Measurements from ENCODE around the gene ATRNL1.

The ATRNL1 gene

GRCh38 chr10:115125505-115125904 lies 32.3 kb downstream of the ATRNL1 start:
- no peak for DNase-seq (ENCODE audit: low spot score)
- in situ Hi-C loops (cut with MboI; ENCODE audit: low sequenced_read_pairs, unreplicated experiment), result loop anchor here (10.0 to 25.0 kb wide), 2 partner anchors 251 to 838 kb away; no protein-coding TSS in a partner anchor
- no peak for TF ChIP-seq CTCF (IDR thresholded peaks at IDR 0.05; ENCODE audit: borderline replicate concordance, control extremely low read depth, extremely low read depth, insufficient read depth, missing control alignments)

- peak; percentile 16 for TF ChIP-seq CTCF (IDR thresholded peaks at IDR 0.05; ENCODE audit: borderline replicate concordance, control extremely low read depth, extremely low read depth, insufficient read depth, missing control alignments)
- in situ Hi-C loops (cut with MboI; ENCODE audit: low sequenced_read_pairs, unreplicated experiment), result loop anchor here (10.0 to 25.0 kb wide), 2 partner anchors 255 to 842 kb away; no protein-coding TSS in a partner anchor
- peak; percentile 12 for DNase-seq (ENCODE audit: low spot score)
These were observed 36.6 kb downstream of the ATRNL1 start for GRCh38 chr10:115129752-115130151.

- TF ChIP-seq CTCF (IDR thresholded peaks at IDR 0.05; ENCODE audit: borderline replicate concordance, control extremely low read depth, extremely low read depth, insufficient read depth, missing control alignments), result no peak
- no peak for DNase-seq (ENCODE audit: low spot score)
- in situ Hi-C loops (cut with MboI; ENCODE audit: low sequenced_read_pairs, unreplicated experiment), result loop anchor here (25.0 kb wide), 1 partner anchor 849 kb away; no protein-coding TSS in a partner anchor
These were observed 43.5 kb downstream of the ATRNL1 start for GRCh38 chr10:115136616-115137015.

- peak; percentile 19 for TF ChIP-seq CTCF (IDR thresholded peaks at IDR 0.05; ENCODE audit: borderline replicate concordance, control extremely low read depth, extremely low read depth, insufficient read depth, missing control alignments)
- peak; percentile 13 for DNase-seq (ENCODE audit: low spot score)
- in situ Hi-C loops (cut with MboI; ENCODE audit: low sequenced_read_pairs, unreplicated experiment), result loop anchor here (25.0 kb wide), 1 partner anchor 854 kb away; no protein-coding TSS in a partner anchor
These were observed 48.1 kb downstream of the ATRNL1 start for GRCh38 chr10:115141254-115141653.

GRCh38 chr10:115157357-115157756 lies 64.2 kb downstream of the ATRNL1 start:
- no peak for TF ChIP-seq CTCF (IDR thresholded peaks at IDR 0.05; ENCODE audit: borderline replicate concordance, control extremely low read depth, extremely low read depth, insufficient read depth, missing control alignments)
- no peak for DNase-seq (ENCODE audit: low spot score)
- in situ Hi-C loops (cut with MboI; ENCODE audit: low sequenced_read_pairs, unreplicated experiment), result loop anchor here (25.0 kb wide), 1 partner anchor 255 kb away; no protein-coding TSS in a partner anchor

GRCh38 chr10:115163129-115163528 lies 70.0 kb downstream of the ATRNL1 start:
- TF ChIP-seq CTCF (IDR thresholded peaks at IDR 0.05; ENCODE audit: borderline replicate concordance, control extremely low read depth, extremely low read depth, insufficient read depth, missing control alignments), result no peak
- DNase-seq (ENCODE audit: low spot score), result no peak
- in situ Hi-C loops (cut with MboI; ENCODE audit: low sequenced_read_pairs, unreplicated experiment), result loop anchor here (25.0 kb wide), 1 partner anchor 249 kb away; no protein-coding TSS in a partner anchor
